Left ventricle myocardium inferior (tissue), 1 donor: Measurements from ENCODE around the gene RPL3. TPM values are rescaled to one million over a fixed set of nuclear protein-coding genes. Genes with fewer than 3 reads are reported as not detected.

ENCODE experiments used
- DNase-seq: peaks from one replicate; pipeline ENCODE4 v3.0.0-alpha.2; 2020
- H3K27ac ChIP-seq: fragments of 200-600 bp; replicated peaks from 2 replicates; pipeline ENCODE4 v1.8.0; 2021
- H3K27me3 ChIP-seq: fragments of 200-600 bp; 2 replicates; pipeline ENCODE4 v1.8.0; 2021; ENCODE audit warnings: low read depth
- H3K36me3 ChIP-seq: fragments of 200-600 bp; 2 replicates; pipeline ENCODE4 v1.8.0; 2021
- H3K4me1 ChIP-seq: fragments of 200-600 bp; 2 replicates; pipeline ENCODE4 v1.8.0; 2021
- H3K4me3 ChIP-seq: fragments of 200-600 bp; 2 replicates; pipeline ENCODE4 v1.8.0; 2021; ENCODE audit warnings: mild to moderate bottlenecking, moderate library complexity
- H3K9me3 ChIP-seq: fragments of 200-600 bp; replicated peaks from 2 replicates; pipeline ENCODE4 v1.8.0; 2021
- CTCF ChIP-seq: fragments of 200-600 bp; IDR thresholded peaks from 2 replicates; pipeline ENCODE4 v1.8.0; 2021; ENCODE audit warnings: antibody characterized with exemption, mild to moderate bottlenecking, borderline replicate concordance
- intact Hi-C: fragments of 100-400 bp; cut with micrococcal nuclease; formaldehyde crosslinking; loops from one replicate; pipeline ENCODE4 v1.11.0; 2022
- total RNA-seq: library from RNA; stranded (reverse); fragmentation: NEBNext Ultra II Directional; extraction: Animal tissue kit (Norgen Biotek cat#: 25700); gene quantifications from one replicate; pipeline ENCODE4 v1.2.1, GENCODE V29; 2021
- donor health status: DM: no; HTN: yes; CAD: no; lungs with severe emphysema.

The RPL3 gene
- total RNA-seq, 1 donor from 2014 or later = 325 TPM

DNA sequence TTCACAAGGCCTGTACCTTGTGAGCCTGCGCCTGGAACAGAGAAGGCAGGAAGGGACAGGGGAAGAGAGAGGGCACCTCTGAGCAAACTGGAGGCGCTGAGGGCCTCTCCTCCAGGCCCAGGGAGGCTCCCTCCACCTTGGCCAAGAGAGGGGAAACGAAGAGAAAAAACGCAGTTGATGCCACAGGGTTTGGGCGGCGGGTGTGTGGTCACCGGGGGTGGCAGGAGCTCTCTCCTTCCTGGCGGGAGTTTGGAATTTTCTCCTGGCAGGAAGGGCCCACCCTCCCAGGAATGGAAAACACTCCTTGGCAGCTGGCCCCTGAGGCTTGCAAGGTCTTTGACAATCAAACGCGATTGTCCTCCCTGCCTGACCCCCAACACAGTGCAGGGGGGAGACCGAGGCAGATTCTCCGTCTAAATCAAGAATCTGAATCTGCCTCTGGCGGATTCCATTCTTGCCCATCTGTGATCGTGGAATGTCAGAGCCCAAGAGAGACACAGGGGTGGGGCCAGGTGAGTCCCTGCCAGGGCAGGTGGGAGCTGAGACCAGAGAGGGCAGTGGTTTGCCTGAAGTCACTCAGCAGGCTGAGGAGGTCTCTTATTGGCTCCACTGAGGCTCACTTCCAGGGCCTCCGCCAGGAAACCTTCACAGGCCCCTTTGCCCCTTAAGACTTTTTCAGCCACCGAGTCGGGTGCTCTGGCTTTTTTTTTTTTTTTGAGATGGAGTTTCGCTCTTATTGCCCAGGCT, 21.0 kb downstream of the RPL3 start:
- intact Hi-C loops = no loop called here
- Histone ChIP-seq H3K27ac (peak overlapping the region; percentile 84), H3K27me3 (no peaks in the 10 kb centered on the region), H3K4me3 (no peak overlapping the region), H3K4me1 (peaks cover 61% of the 10 kb centered on the region), H3K36me3 (no peaks in the 10 kb centered on the region), H3K9me3 (no peaks in the 10 kb centered on the region)
- DNase-seq = no peak
- TF ChIP-seq CTCF = no peak

- H3K36me3 ChIP-seq = no peaks in the 10 kb centered on the region
- no peak for DNase-seq
- H3K4me1 ChIP-seq = peaks cover 61% of the 10 kb centered on the region
- no peaks in the 10 kb centered on the region for H3K27me3 ChIP-seq
- intact Hi-C loops = no loop called here
- no peak overlapping the region for H3K4me3 ChIP-seq
- TF ChIP-seq CTCF = no peak
- H3K9me3 ChIP-seq = no peaks in the 10 kb centered on the region
- H3K27ac ChIP-seq = peak overlapping the region; percentile 84
These were observed 21.8 kb downstream of the RPL3 start for GRCh38 chr22:39297490-39298240.

- Histone ChIP-seq H3K27me3 (no peaks in the 10 kb centered on the region), H3K9me3 (no peaks in the 10 kb centered on the region), H3K36me3 (no peaks in the 10 kb centered on the region), H3K4me3 (no peak overlapping the region), H3K27ac (peak overlapping the region; percentile 84), H3K4me1 (peaks cover 62% of the 10 kb centered on the region)
- DNase-seq = no peak
- intact Hi-C loops = no loop called here
- no peak for TF ChIP-seq CTCF
These were observed 22.4 kb downstream of the RPL3 start for GRCh38 chr22:39296981-39297489.

GRCh38 chr22:39296535-39296934, 22.9 kb downstream of the RPL3 start:
- intact Hi-C loops = no loop called here
- Histone ChIP-seq H3K27ac (peak overlapping the region; percentile 84), H3K4me3 (no peak overlapping the region), H3K4me1 (peaks cover 63% of the 10 kb centered on the region), H3K27me3 (no peaks in the 10 kb centered on the region), H3K9me3 (no peaks in the 10 kb centered on the region), H3K36me3 (no peaks in the 10 kb centered on the region)
- no peak for TF ChIP-seq CTCF
- DNase-seq = no peak

DNA sequence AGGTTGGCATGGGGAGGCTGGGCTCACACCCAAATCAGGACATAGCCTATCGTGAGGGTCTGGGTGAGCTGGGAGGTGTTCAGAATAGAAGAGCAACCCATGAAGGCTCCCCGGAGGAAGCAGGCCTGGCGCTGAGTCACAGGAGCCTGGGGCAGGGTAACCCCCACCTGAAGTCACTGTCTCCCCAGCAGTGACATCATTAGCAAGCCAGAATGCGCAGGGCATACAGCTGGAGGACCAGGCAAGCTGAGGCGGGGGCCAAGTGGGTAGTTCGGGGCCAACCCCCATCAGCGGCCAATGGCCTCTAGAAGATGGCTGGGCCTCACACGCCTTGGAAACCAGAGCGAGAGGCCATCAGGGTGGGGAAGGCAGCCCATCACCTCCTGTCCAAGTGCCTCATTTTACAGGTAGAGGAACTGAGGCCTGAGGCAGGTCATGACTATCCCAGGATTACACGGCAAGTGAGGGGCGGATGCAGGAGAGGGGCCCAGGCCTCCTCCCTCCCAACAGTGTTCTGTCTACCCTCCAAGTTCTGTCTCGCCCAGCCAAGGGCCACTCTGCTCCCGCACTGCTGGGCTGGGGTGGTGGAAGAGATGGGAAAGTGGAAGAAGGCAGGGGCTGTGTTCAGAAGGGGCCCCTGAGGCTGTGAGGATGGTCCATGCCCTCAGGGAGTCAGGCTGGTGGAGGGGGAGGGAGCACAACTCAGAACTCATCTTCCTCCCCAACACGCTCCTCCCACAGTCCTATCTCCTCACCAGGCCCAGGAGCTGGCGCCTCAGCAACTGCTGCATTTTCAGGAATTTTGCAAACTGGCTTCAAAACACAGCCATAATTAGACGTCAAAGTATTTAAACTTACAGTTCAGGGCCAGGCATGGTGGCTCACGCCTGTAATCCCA, 24.6 kb downstream of the RPL3 start:
- H3K27ac ChIP-seq = no peak overlapping the region
- peaks cover 63% of the 10 kb centered on the region for H3K4me1 ChIP-seq
- no peak for TF ChIP-seq CTCF
- intact Hi-C loops = no loop called here
- no peaks in the 10 kb centered on the region for H3K9me3 ChIP-seq
- H3K36me3 ChIP-seq = no peaks in the 10 kb centered on the region
- no peak for DNase-seq
- H3K4me3 ChIP-seq = no peak overlapping the region
- no peaks in the 10 kb centered on the region for H3K27me3 ChIP-seq
